GM19328 (cell line): Measurements from ENCODE around the gene ZNFX1.

Experiments
- ATAC-seq: cut with Tn5 transposase; IDR thresholded peaks from one replicate; pipeline ENCODE4 v1.9.1; 2021; ENCODE audit warnings: mild to moderate bottlenecking, moderate library complexity; ENCODE audit not compliant: unreplicated experiment

The ZNFX1 gene

GRCh38 chr20:49293122-49293521, 15.3 kb upstream of the ZNFX1 start:
- ATAC-seq = no peak

DNA sequence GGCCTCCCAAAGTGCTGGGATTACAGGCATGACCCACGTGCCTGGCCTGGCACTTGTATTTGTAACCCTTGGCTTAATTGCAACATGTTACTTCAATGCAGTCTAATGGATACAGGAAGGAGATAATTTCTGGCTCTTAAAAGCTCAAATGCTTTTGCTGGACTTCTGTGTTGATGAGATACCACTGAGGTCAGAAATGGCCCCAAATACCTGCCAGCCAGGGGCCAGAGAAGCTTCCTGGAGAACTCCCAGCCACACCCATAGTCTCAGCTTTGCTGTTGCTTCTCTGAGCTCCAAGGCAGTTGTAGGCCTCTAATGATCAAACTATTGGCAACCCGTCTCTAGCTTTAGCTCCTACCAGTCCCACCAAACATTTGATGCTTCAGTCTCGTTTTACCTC, 14.2 kb upstream of the ZNFX1 start:
- ATAC-seq = no peak

DNA sequence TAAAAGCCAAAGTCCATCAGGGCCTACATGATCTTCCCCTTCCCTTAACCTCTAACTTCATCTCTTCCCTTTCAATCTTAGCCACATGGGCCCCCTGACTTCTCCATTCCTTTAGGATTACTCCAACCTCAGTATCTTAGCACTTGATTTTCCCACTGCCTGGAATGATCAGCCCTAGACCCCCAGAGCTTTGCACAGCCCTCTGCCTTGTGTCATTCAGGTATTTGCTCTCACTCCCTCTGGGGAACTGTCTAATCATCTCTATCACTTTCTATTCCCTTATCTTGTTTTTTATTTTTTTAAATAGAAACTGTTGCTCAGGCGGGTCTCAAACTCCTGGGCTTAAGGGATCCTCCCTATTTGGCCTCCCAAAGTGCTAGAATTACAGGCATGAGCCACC, 13.3 kb upstream of the ZNFX1 start:
- no peak for ATAC-seq

- ATAC-seq = no peak
These were observed 12.8 kb upstream of the ZNFX1 start for GRCh38 chr20:49290608-49291191.

DNA sequence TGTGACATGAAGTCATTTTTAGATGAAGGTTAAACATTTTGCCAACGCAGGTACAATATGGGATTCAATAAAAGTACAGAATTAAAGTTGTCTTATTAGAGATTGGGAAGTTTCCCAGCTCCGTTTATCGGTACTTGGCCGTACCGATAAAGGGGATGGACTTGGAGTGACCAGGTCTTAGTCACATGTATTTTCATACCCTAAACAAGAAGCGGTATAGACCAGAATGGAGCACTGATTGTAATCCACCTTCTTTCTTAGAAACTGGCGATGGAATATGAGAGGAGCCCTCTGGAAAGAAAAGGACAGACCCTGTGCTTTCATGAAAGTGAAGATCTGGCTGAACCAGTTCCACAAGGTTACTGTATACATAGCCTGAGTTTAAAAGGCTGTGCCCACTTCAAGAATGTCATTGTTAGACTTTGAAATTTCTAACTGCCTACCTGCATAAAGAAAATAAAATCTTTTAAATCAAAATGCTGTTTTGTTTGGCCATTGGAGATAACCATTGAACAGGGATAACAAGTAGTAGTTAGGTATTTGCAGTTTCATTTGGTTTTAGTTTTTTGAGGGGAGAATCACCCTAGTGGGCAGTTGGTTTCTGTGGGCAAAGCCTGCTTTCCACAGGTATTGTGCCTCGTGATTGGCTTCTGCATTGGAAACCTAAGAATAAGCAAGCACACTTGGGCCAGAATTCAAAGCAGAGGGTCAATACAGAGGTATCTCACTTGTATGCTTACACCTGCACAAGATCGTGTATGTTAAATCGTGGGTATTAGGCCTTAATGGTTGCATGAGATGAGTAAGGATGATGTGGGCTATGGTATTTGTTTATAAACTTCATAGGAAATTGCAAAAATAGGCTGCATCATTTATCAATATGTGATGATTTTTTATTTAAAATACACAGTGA, 11.2 kb upstream of the ZNFX1 start:
- no peak for ATAC-seq

DNA sequence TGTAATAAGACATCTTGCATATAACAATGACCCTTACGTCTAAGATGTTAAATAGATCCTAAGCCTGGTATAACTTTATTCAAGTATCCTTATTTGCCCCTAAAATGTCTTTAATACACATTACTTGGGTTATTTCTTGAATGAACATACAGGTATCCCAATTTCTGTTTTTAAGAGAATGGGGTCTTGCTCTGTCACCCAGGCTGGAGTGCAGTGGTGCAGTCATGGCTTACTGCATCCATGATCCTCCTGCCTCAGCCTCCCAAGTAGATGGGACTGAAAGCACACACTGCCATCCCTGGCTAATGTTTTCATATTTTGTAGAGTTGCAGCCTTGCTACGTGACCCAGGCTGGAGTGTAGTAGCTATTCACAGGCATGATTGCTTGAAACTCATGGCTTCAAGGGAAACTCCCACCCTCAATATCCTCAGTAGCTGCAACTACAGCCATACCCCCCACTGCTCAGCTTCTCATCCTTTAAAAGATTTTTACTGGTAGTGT, 10.4 kb upstream of the ZNFX1 start:
- no peak for ATAC-seq

DNA sequence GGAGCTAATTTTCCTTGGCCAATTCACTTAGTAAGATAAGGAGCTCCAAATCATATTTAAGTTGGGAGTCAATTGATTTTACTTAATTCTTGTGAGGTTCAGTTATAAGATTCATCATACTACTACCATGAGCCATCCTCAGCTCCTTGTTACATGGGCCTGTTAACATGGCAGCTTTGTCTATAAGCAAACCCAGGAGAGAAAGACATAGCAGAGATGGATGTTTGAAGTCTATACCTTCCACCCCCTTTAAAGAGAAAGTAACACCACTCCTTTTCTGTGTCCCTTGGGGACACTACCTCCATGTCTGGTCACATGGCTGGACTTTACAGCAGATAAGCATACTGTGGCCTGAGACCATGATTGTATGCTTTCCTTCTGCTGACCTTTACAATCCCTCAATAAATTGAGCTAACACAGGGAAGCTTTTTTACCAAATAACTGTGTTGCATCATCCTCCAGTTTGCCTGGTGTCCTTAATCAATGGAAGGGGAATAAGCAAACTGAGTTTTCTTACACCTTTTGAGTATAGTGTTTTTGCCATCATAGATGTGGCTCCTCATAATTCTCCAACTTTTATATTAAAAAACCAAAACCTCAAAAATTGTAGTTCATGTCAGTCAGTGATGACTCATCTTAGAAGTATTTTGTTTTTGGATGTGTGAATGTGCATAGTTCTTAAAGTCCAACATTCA, 9.8 kb upstream of the ZNFX1 start:
- ATAC-seq = no peak

DNA sequence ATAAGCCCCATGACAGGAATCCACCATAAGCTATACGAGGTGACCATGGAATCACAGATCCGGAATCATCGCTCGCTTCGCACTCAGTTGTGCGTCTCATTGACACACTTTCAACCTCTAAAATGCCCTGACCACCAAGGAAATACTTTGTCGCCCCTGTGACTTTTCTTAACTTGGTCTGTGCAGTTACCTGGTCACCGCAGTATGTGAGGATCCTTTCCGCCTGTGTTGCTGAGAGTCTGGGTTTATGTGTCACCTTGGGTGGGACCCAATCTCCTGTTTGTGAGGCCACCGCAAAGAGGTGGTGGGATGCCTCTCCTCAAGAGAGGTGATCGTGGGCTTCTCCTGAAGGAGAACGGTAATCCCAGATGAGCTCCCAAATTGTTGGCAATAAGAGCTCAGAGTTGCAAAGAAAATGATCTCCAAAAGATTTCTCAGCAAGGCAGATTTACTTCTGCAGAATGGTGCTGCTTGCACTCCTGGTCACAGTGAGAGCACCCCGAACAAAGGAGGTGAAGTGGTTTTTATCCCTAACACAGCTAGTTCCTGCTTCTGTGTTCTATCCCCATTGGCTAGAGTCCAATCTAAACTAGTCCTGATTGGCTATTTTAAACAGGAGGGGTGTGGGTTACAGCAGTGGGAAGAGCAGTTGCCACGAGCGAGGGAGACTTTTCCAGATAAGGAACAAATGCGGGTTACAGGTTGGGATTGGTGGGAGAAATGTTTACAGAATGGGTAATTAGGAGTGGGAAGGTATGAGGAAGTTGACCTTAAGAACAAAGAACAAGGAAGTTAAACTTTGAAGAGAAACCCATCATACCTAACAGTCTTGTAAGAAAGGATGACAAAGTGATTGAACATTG, 9.1 kb upstream of the ZNFX1 start:
- no peak for ATAC-seq

DNA sequence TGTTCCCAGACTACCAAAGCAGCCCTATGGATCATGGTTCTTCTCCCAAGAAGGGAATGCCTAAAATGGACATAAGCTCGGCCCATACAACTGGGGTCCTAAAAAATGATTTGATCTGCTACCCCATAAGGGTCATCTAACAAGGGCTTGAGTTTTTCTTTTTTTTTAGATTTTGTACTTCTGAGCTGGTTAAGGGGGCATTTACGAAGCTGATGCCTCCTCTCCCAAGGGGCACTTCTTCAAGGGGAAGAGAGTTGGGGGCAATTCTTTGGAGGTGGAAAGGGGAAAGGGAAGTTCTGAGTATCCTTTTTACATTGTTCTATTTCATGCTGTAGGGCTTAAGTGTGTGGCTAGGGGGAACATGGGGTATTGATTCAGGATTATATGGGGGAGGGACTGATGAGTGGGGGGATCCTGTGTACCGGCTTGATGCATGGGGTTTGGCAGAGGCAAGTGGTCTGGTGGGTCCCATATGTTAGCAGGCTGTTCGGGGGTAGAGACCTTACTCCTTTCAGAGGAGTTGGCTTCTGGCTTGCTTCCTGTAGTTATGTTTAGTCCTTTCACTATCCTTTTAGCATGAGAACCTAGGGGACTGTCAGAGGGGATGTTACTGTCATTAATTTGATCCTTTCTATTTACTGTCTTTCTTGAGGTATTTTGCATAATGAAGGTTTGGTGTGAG, 8.1 kb upstream of the ZNFX1 start:
- ATAC-seq = no peak

DNA sequence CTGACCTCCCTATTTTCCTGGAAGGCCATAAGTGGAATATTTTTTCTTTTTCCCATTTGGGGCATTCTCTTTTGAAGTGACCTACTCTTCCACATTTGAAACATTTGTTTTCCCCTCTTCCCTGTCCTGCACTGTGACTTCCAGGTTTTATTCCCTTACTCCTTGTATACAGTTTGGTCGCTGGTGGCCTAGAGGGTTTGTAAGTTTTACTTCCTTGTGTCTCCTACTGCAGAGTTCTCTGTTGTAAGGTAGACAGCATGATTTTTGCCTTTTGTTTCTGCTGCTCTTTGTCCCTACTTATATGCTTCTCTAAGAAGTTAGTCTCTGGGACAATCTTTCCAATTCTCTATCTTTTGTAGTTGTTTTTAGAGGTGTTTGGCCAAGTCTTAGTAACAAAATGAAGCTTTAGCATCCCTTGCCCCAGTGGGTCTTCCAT, 7.4 kb upstream of the ZNFX1 start:
- ATAC-seq = no peak

- ATAC-seq = no peak
These were observed 7.0 kb upstream of the ZNFX1 start for GRCh38 chr20:49284818-49285217.

- ATAC-seq = no peak
These were observed 6.1 kb upstream of the ZNFX1 start for GRCh38 chr20:49283703-49284625.

- no peak for ATAC-seq
These were observed 5.4 kb upstream of the ZNFX1 start for GRCh38 chr20:49283176-49283702.

GRCh38 chr20:49282584-49283171, 4.8 kb upstream of the ZNFX1 start:
- no peak for ATAC-seq

DNA sequence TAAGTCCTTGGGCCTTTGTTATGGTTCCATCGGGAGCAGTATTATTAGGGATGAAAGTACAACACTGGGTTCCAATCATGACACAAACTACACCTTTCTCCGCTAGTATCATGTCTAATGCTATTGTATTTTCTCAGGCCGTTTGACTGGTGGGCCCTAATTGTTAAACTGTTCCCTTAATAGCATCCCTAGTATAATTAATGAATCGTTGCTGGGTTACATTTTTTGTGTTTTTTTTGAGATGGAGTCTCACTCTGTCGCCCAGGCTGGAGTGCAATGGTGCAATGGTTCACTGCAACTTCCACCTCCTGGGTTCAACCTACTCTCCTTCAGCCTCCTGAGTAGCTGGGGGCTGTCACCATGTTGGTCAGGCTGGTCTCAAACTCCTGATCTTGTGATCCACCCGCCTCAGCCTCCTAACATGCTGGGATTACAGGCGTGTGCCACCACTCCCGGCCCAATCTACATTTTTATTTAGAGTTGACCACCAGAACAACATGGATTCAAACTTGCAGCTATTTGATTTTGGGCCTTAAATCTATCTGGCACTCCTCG, 4.1 kb upstream of the ZNFX1 start:
- ATAC-seq = no peak

GRCh38 chr20:49281059-49281912, 3.4 kb upstream of the ZNFX1 start:
- no peak for ATAC-seq

DNA sequence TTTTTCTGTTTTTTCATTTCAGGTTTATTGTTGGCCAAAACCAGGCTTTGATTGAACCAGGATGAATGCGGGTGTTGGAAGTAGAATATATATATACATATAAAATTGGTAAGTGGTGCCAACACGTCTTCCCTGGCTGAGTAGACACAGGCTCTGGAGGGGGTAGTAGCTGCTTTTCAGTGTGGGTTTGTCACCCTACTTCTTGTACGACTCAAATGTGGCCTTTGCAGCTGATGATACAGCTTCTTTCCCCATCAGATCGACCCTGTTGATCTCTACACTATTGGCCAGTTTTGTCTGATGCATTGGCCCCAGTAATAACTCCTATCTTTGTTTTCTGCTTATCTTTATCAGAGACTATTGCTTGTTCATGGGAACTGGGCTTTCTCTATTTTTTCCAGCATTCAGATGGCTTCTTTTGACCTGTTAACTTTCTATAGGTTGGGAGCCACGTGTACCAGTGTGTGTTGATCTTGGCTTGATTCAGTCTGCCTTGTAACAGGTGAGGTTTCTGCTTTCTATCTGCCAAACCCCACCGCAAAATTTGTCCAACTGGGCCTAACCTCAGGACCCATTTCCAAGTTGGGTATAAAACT, 2.7 kb upstream of the ZNFX1 start:
- ATAC-seq = no peak
